B cell (primary cell): ENCODE measurements around the gene SHC3.

Experiments used
- CTCF ChIP-seq: fragments of 200-600 bp; IDR thresholded peaks from one replicate; pipeline ENCODE4 v1.8.0; 2022; ENCODE audit warnings: antibody characterized with exemption, mild to moderate bottlenecking
- EZH2 ChIP-seq: IDR thresholded peaks from 2 replicates; pipeline ENCODE4 v1.6.1; 2012; ENCODE audit warnings: borderline replicate concordance, low read depth, mild to moderate bottlenecking, moderate library complexity, low read length; ENCODE audit not compliant: insufficient read depth, poor library complexity, severe bottlenecking

GRCh38 chr9:89116064-89116804 lies 62.4 kb downstream of the SHC3 start:
- no peak for TF ChIP-seq CTCF
- no peak for TF ChIP-seq EZH2
